MCF 10A (cell line): ENCODE results near the gene TRIM33. TPM values are rescaled to one million over a fixed set of nuclear protein-coding genes. Genes with fewer than 3 reads are reported as not detected.
"Not testable (repeated sequence)": the region's sequence is repeated elsewhere in the genome, so short reads cannot be mapped to it uniquely, and the experiment has no call there.

Experiments used
- BruUV-seq: library from RNA; stranded (reverse); fragments of 400-500 nt; replicated peaks from 2 replicates; lab custom pipeline; 2021; lab: Mats Ljungman, UMichigan
- CTCF ChIA-PET: fragments of 300-600 bp; sonication (Branson Sonifier 250); formaldehyde crosslinking; extraction: SDS; loops from one replicate; lab custom pipeline; 2021; ENCODE audit warnings: antibody characterized with exemption, inconsistent platforms; lab: Yijun Ruan, JAX
- POLR2A ChIA-PET: fragments of 300-600, 350-650 bp; sonication (Branson Sonifier 250); formaldehyde crosslinking; extraction: SDS; loops from one replicate; lab custom pipeline; 2020; ENCODE audit warnings: antibody characterized with exemption, inconsistent platforms; lab: Yijun Ruan, JAX
- DNase-seq: peaks from one replicate; pipeline ENCODE4 v3.0.0-alpha.2; 2018; ENCODE audit not compliant: unreplicated experiment
- H3K27ac Mint-ChIP-seq: one replicate; pipeline ENCODE4 v1.8.0; 2022; ENCODE audit warnings: mild to moderate bottlenecking, low read depth, mixed read lengths; ENCODE audit not compliant: unreplicated experiment
- H3K27me3 Mint-ChIP-seq: one replicate; pipeline ENCODE4 v1.8.0; 2022; ENCODE audit warnings: mixed read lengths; ENCODE audit not compliant: insufficient read depth, unreplicated experiment
- H3K36me3 Mint-ChIP-seq: one replicate; pipeline ENCODE4 v1.8.0; 2022; ENCODE audit warnings: mild to moderate bottlenecking, moderate library complexity, mixed read lengths; ENCODE audit not compliant: insufficient read depth, unreplicated experiment
- H3K4me1 Mint-ChIP-seq: one replicate; pipeline ENCODE4 v1.8.0; 2022; ENCODE audit warnings: mixed read lengths; ENCODE audit not compliant: insufficient read depth, unreplicated experiment
- H3K4me3 Mint-ChIP-seq: one replicate; pipeline ENCODE4 v1.8.0; 2022; ENCODE audit warnings: mild to moderate bottlenecking, moderate library complexity, mixed read lengths; ENCODE audit not compliant: unreplicated experiment
- H3K9me3 Mint-ChIP-seq: one replicate; pipeline ENCODE4 v1.8.0; 2022; ENCODE audit warnings: mixed read lengths; ENCODE audit not compliant: unreplicated experiment
- intact Hi-C: fragments of 100-400 bp; cut with micrococcal nuclease; formaldehyde crosslinking; loops from 2 replicates; pipeline ENCODE4 v1.14.1; 2022
- total RNA-seq: library from RNA; stranded (reverse); gene quantifications from 2 replicates; pipeline ENCODE4 v1.2.3, GENCODE V29; 2022
- TF ChIP-seq, protein P1 (sequence below): fragments of 200-600 bp; IDR thresholded peaks from one replicate; pipeline ENCODE4 v1.8.0; 2022; ENCODE audit warnings: antibody characterized with exemption, mild to moderate bottlenecking; ENCODE audit not compliant: unreplicated experiment

The TRIM33 gene
- total RNA-seq, 1 experiment from 2014 or later: 33.2 TPM

DNA sequence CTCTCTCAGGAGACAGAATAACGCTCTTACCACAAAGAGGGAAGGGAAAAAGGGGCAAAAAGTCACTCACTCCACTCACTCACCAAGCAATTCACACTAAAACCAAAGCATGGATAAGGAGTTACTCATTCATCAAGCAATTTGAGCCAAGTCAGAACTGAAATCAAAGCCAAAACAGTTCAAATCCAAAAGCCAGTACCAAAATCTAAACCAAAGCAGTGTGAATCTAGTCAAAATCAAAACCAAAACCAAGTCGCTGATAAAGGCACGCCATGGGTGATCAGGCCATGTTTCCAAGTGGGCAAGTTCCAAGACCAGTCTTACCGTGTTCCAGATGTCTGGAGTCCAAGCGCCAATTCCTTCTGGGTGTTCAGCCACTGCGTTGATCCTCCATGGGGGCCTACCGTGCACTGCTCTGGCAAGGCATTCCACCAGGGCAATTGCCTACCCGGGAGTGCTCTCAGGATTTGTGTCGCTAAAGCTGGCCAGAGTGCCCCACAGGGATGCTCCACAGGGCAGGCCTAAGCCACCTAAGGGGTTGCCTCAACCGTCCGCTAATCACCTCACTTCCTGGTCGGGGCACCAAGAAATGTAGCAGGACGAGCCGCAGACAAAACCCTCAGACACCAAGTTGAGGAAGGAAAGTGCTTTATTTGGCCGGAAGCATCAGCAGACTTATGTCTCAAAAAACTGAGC, 142.3 kb downstream of the TRIM33 start:
- no TSS peak for BruUV-seq
- no peaks in the 10 kb centered on the region for H3K36me3 Mint-ChIP-seq
- CTCF ChIA-PET: interaction anchor here (0.6 to 1.7 kb wide), 2 partner anchors 21 to 390 kb away, joined by 3 to 7 read pairs; no protein-coding TSS in a partner anchor
- DNase-seq: no peak
- H3K27me3 Mint-ChIP-seq: no peaks in the 10 kb centered on the region
- POLR2A ChIA-PET: interaction anchor here (0.6 to 0.7 kb wide), 2 partner anchors 9 to 67 kb away, joined by 3 read pairs; no protein-coding TSS in a partner anchor
- TF ChIP-seq, protein P1, sequence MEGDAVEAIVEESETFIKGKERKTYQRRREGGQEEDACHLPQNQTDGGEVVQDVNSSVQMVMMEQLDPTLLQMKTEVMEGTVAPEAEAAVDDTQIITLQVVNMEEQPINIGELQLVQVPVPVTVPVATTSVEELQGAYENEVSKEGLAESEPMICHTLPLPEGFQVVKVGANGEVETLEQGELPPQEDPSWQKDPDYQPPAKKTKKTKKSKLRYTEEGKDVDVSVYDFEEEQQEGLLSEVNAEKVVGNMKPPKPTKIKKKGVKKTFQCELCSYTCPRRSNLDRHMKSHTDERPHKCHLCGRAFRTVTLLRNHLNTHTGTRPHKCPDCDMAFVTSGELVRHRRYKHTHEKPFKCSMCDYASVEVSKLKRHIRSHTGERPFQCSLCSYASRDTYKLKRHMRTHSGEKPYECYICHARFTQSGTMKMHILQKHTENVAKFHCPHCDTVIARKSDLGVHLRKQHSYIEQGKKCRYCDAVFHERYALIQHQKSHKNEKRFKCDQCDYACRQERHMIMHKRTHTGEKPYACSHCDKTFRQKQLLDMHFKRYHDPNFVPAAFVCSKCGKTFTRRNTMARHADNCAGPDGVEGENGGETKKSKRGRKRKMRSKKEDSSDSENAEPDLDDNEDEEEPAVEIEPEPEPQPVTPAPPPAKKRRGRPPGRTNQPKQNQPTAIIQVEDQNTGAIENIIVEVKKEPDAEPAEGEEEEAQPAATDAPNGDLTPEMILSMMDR: no peak
- H3K27ac Mint-ChIP-seq: peak overlapping the region; percentile 64
- no peaks in the 10 kb centered on the region for H3K9me3 Mint-ChIP-seq
- peaks cover 5% of the 10 kb centered on the region for H3K4me1 Mint-ChIP-seq
- intact Hi-C loops: no loop called here
- H3K4me3 Mint-ChIP-seq: no peak overlapping the region

DNA sequence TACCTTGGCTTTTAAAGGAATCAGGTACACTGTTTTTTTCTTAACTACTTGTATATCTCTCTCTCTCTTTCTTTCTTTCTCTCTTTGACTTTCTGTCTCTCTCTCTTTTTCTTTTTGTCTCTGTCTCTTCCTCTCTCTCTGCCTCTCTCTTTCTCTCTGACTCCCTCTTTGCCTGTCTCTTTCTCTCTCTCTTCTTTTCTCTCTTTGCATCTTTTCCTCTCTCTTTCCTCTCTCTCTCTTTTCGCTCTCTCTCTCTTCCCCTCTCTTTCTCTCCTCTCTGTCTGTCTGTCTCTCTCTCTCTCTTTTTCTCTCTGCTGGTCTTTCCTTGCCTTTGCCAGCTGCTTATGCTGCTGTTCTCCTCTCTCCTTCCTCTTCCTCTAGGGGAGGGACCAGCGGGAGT, 143.2 kb downstream of the TRIM33 start:
- no peaks in the 10 kb centered on the region for H3K9me3 Mint-ChIP-seq
- no peak overlapping the region for H3K4me3 Mint-ChIP-seq
- CTCF ChIA-PET: no interaction called here
- BruUV-seq: no TSS peak
- no peaks in the 10 kb centered on the region for H3K36me3 Mint-ChIP-seq
- TF ChIP-seq, protein P1: no peak
- DNase-seq: no peak
- POLR2A ChIA-PET: interaction anchor here (0.7 kb wide), 1 partner anchor 10 kb away, joined by 3 read pairs; no protein-coding TSS in a partner anchor
- intact Hi-C loops: no loop called here
- H3K27ac Mint-ChIP-seq: no peak overlapping the region
- H3K4me1 Mint-ChIP-seq: peaks cover 5% of the 10 kb centered on the region
- H3K27me3 Mint-ChIP-seq: no peaks in the 10 kb centered on the region

GRCh38 chr1:114363230-114363629, 147.8 kb downstream of the TRIM33 start:
- H3K36me3 Mint-ChIP-seq, H3K27ac Mint-ChIP-seq, DNase-seq, H3K27me3 Mint-ChIP-seq, H3K4me1 Mint-ChIP-seq, H3K9me3 Mint-ChIP-seq, H3K4me3 Mint-ChIP-seq, intact Hi-C loops, BruUV-seq: not testable (repeated sequence)
- ChIA-PET CTCF (interaction anchor here (0.7 to 1.8 kb wide), 3 partner anchors 16 to 266 kb away, joined by 3 to 12 read pairs (median 3); no protein-coding TSS in a partner anchor), POLR2A (interaction anchor here (0.7 kb wide), 1 partner anchor 34 kb away, joined by 3 read pairs; no protein-coding TSS in a partner anchor)

GRCh38 chr1:114359791-114360190, 151.2 kb downstream of the TRIM33 start:
- Mint-ChIP-seq H3K36me3 (no peaks in the 10 kb centered on the region), H3K27me3 (no peaks in the 10 kb centered on the region), H3K4me3 (no peak overlapping the region), H3K9me3 (no peaks in the 10 kb centered on the region), H3K27ac (no peak overlapping the region), H3K4me1 (no peaks in the 10 kb centered on the region)
- ChIA-PET CTCF (no interaction called here), POLR2A (no interaction called here)
- intact Hi-C loops: no loop called here
- TF ChIP-seq, protein P1: no peak
- DNase-seq: no peak
- BruUV-seq: no TSS peak
